Naive thymus-derived CD4-positive, alpha-beta T cell (primary cell): ENCODE measurements around the gene XXYLT1. TPM values are rescaled to one million over a fixed set of nuclear protein-coding genes. Genes with fewer than 3 reads are reported as not detected.

ENCODE experiments used
- ATAC-seq: fragments of 150-1000 bp; cut with Tn5 transposase; 2 replicates; pipeline ENCODE4 v1.10.0; 2021; ENCODE audit warnings: mild to moderate bottlenecking, moderate library complexity
- CTCF ChIA-PET: fragments of 350-600 bp; sonication (Branson Sonifier 250); formaldehyde crosslinking; loops from one replicate; lab custom pipeline; 2021; ENCODE audit warnings: antibody characterized with exemption; lab: Charles Lee
- POLR2A ChIA-PET: fragments of 350-600 bp; sonication (Branson Sonifier 250); formaldehyde crosslinking; loops from one replicate; lab custom pipeline; 2021; ENCODE audit warnings: antibody characterized with exemption, inconsistent platforms; lab: Charles Lee
- DNase-seq, 9 donors: peaks; one replicate each; pipeline versions ENCODE4 v3.0.0 to v3.0.0-alpha.2; 2020 to 2022; ENCODE audit warnings: mixed read lengths in 1 of 9
- H3K27ac ChIP-seq: one replicate; pipeline ENCODE4 v1.7.0; 2013; ENCODE audit warnings: mild to moderate bottlenecking, low read depth, low read length, moderate library complexity
- H3K27me3 ChIP-seq, 2 donors: one replicate each; pipeline ENCODE4 v1.7.0; 2013; ENCODE audit warnings: low read length in 2 of 2, mild to moderate bottlenecking in 2 of 2, moderate library complexity in 2 of 2; ENCODE audit not compliant: control insufficient read depth in 2 of 2, insufficient read depth in 2 of 2
- H3K36me3 ChIP-seq, 3 experiments: 1 replicate in 2 of 3; 2 replicates in 1 of 3; pipeline ENCODE4 v1.7.0; 2013; ENCODE audit warnings: low read length in 3 of 3, mild to moderate bottlenecking in 3 of 3, moderate library complexity in 1 of 3; ENCODE audit not compliant: insufficient read depth in 3 of 3, control insufficient read depth in 2 of 3
- H3K4me1 ChIP-seq, 2 donors: one replicate each; pipeline ENCODE4 v1.7.0; 2013; ENCODE audit warnings: low read length in 2 of 2, mild to moderate bottlenecking in 2 of 2, moderate library complexity in 1 of 2; ENCODE audit not compliant: control insufficient read depth in 2 of 2, insufficient read depth in 2 of 2
- H3K4me3 ChIP-seq: 2 replicates; pipeline ENCODE4 v1.7.0; 2013; ENCODE audit warnings: mild to moderate bottlenecking, low read length
- H3K9me3 ChIP-seq, 3 experiments: 1 replicate in 2 of 3; 2 replicates in 1 of 3; pipeline ENCODE4 v1.7.0; 2013; ENCODE audit warnings: low read length in 3 of 3; ENCODE audit not compliant: control insufficient read depth in 2 of 3
- H3K27ac Mint-ChIP-seq, 9 donors: one replicate each; pipeline ENCODE4 v1.8.0; 2020 to 2022; ENCODE audit warnings: mixed read lengths in 9 of 9, mild to moderate bottlenecking in 8 of 9, moderate library complexity in 5 of 9, inconsistent platforms in 2 of 9
- H3K27me3 Mint-ChIP-seq, 5 donors: one replicate each; pipeline ENCODE4 v1.8.0; 2021 to 2022; ENCODE audit warnings: mixed read lengths in 5 of 5, mild to moderate bottlenecking in 1 of 5
- H3K36me3 Mint-ChIP-seq, 5 donors: one replicate each; pipeline ENCODE4 v1.8.0; 2020 to 2022; ENCODE audit warnings: mixed read lengths in 5 of 5, mild to moderate bottlenecking in 3 of 5, inconsistent platforms in 1 of 5
- H3K4me1 Mint-ChIP-seq, 7 donors: one replicate each; pipeline ENCODE4 v1.8.0; 2020 to 2022; ENCODE audit warnings: mixed read lengths in 7 of 7, mild to moderate bottlenecking in 3 of 7, inconsistent platforms in 1 of 7
- H3K4me3 Mint-ChIP-seq, 10 donors: one replicate each; pipeline ENCODE4 v1.8.0; 2020 to 2022; ENCODE audit warnings: mild to moderate bottlenecking in 10 of 10, mixed read lengths in 10 of 10, moderate library complexity in 6 of 10, inconsistent platforms in 2 of 10
- H3K9me3 Mint-ChIP-seq, 11 donors: one replicate each; pipeline ENCODE4 v1.8.0; 2020 to 2022; ENCODE audit warnings: mixed read lengths in 11 of 11, mild to moderate bottlenecking in 4 of 11, inconsistent platforms in 1 of 11, moderate library complexity in 1 of 11
- intact Hi-C, 2 donors: fragments of 100-400 bp; cut with micrococcal nuclease; formaldehyde crosslinking; loops; one replicate each; pipeline ENCODE4 v1.15.1; 2023
- polyA plus RNA-seq, 2 donors: library from polyadenylated mRNA; unstranded; fragments of 300-500 nt; fragmentation: Illumina TruSeq; gene quantifications; one replicate each; pipeline ENCODE4 v1.2.3, GENCODE V29; 2021
- total RNA-seq, 6 experiments: library from RNA in 5 of 6; stranded (reverse) in 5 of 6; gene quantifications; 1 replicate in 5 of 6; 2 replicates in 1 of 6; pipeline ENCODE4 v1.2.3 and lab custom pipeline; 2021 to 2026

XXYLT1 gene
- total and polyA plus RNA-seq, 7 experiments from 2014 or later: 4.1 to 11.7 (median 7.2) TPM

GRCh38 chr3:195071916-195072820 lies 198.8 kb downstream of the XXYLT1 start:
- intact Hi-C loops: no loop called here
- Histone ChIP-seq H3K9me3 (no peaks in the 10 kb centered on the region), H3K27ac (no peak overlapping the region), H3K4me1 (no peaks in the 10 kb centered on the region), H3K4me3 (no peak overlapping the region), H3K36me3 (peaks cover 0 to 13% (median 0%) of the 10 kb centered on the region in 3 experiments), H3K27me3 (no peaks in the 10 kb centered on the region)
- peaks cover 0 to 18% (median 12%) of the 10 kb centered on the region in 5 donors for H3K36me3 Mint-ChIP-seq
- peaks cover 0 to 2% (median 0%) of the 10 kb centered on the region in 7 donors for H3K4me1 Mint-ChIP-seq
- no peaks in the 10 kb centered on the region for H3K9me3 Mint-ChIP-seq
- DNase-seq (no peak), ATAC-seq (no peak)
- ChIA-PET POLR2A (no interaction called here), CTCF (no interaction called here)
- H3K27me3 Mint-ChIP-seq: no peaks in the 10 kb centered on the region
- no peak overlapping the region for H3K4me3 Mint-ChIP-seq
- H3K27ac Mint-ChIP-seq: no peak overlapping the region

GRCh38 chr3:195071011-195071728 lies 199.8 kb downstream of the XXYLT1 start:
- H3K27me3 ChIP-seq: no peaks in the 10 kb centered on the region
- intact Hi-C loops: no loop called here
- DNase-seq (no peak), ATAC-seq (no peak)
- ChIA-PET POLR2A (no interaction called here), CTCF (no interaction called here)
- H3K27ac ChIP-seq: no peak overlapping the region
- no peaks in the 10 kb centered on the region for H3K4me1 ChIP-seq
- no peak overlapping the region for H3K4me3 ChIP-seq
- Mint-ChIP-seq H3K9me3 (peaks cover 0 to 2% (median 0%) of the 10 kb centered on the region in 11 donors), H3K4me3 (no peak overlapping the region), H3K36me3 (peaks cover 0 to 18% (median 12%) of the 10 kb centered on the region in 5 donors), H3K27me3 (no peaks in the 10 kb centered on the region), H3K4me1 (no peaks in the 10 kb centered on the region), H3K27ac (no peak overlapping the region)
- no peaks in the 10 kb centered on the region for H3K9me3 ChIP-seq
- peaks cover 0 to 13% (median 0%) of the 10 kb centered on the region in 3 experiments for H3K36me3 ChIP-seq

- CTCF ChIA-PET: no interaction called here
- intact Hi-C loops: no loop called here
- Mint-ChIP-seq H3K4me3 (no peak overlapping the region), H3K9me3 (peaks cover 0 to 2% (median 0%) of the 10 kb centered on the region in 11 donors), H3K27me3 (no peaks in the 10 kb centered on the region), H3K4me1 (no peaks in the 10 kb centered on the region), H3K36me3 (peaks cover 0 to 18% (median 12%) of the 10 kb centered on the region in 5 donors), H3K27ac (no peak overlapping the region)
- Histone ChIP-seq H3K36me3 (peaks cover 0 to 13% (median 0%) of the 10 kb centered on the region in 3 experiments), H3K27ac (no peak overlapping the region), H3K4me3 (no peak overlapping the region), H3K9me3 (no peaks in the 10 kb centered on the region), H3K27me3 (no peaks in the 10 kb centered on the region), H3K4me1 (no peaks in the 10 kb centered on the region)
- POLR2A ChIA-PET: no interaction called here
- ATAC-seq (no peak), DNase-seq (no peak)
Observed at GRCh38 chr3:195070336-195070735, 200.6 kb downstream of the XXYLT1 start.

GRCh38 chr3:195069501-195070251 lies 201.3 kb downstream of the XXYLT1 start:
- Mint-ChIP-seq H3K27me3 (no peaks in the 10 kb centered on the region), H3K4me1 (no peaks in the 10 kb centered on the region), H3K36me3 (peaks cover 0 to 18% (median 12%) of the 10 kb centered on the region in 5 donors), H3K9me3 (peaks cover 0 to 6% (median 0%) of the 10 kb centered on the region in 11 donors), H3K27ac (no peak overlapping the region), H3K4me3 (no peak overlapping the region)
- ChIA-PET CTCF (no interaction called here), POLR2A (no interaction called here)
- Histone ChIP-seq H3K9me3 (no peaks in the 10 kb centered on the region), H3K36me3 (peaks cover 0 to 13% (median 0%) of the 10 kb centered on the region in 3 experiments), H3K27me3 (no peaks in the 10 kb centered on the region), H3K4me3 (no peak overlapping the region), H3K27ac (no peak overlapping the region), H3K4me1 (no peaks in the 10 kb centered on the region)
- no peak for ATAC-seq
- intact Hi-C loops: no loop called here
- DNase-seq: no peak

GRCh38 chr3:195068084-195069080 lies 202.6 kb downstream of the XXYLT1 start:
- CTCF ChIA-PET: no interaction called here
- H3K4me1 Mint-ChIP-seq: no peaks in the 10 kb centered on the region
- POLR2A ChIA-PET: no interaction called here
- H3K27me3 Mint-ChIP-seq: no peaks in the 10 kb centered on the region
- no peak overlapping the region for H3K4me3 Mint-ChIP-seq
- H3K27me3 ChIP-seq: no peaks in the 10 kb centered on the region
- H3K4me1 ChIP-seq: no peaks in the 10 kb centered on the region
- intact Hi-C loops: no loop called here
- H3K36me3 Mint-ChIP-seq: peaks cover 0 to 18% (median 12%) of the 10 kb centered on the region in 5 donors
- no peak for DNase-seq
- peaks cover 0 to 7% (median 0%) of the 10 kb centered on the region in 11 donors for H3K9me3 Mint-ChIP-seq
- H3K36me3 ChIP-seq: peaks cover 0 to 13% (median 0%) of the 10 kb centered on the region in 3 experiments
- no peak overlapping the region for H3K4me3 ChIP-seq
- no peaks in the 10 kb centered on the region for H3K9me3 ChIP-seq
- H3K27ac Mint-ChIP-seq: no peak overlapping the region
- no peak for ATAC-seq
- no peak overlapping the region for H3K27ac ChIP-seq
